HepG2 (cell line): ENCODE results near the gene HHIPL1. TPM values are rescaled to one million over a fixed set of nuclear protein-coding genes. Genes with fewer than 3 reads are reported as not detected.

Experiments used
- CBX2 ChIP-seq, 2 experiments: fragments of 200-600 bp in 1 of 2; sonication (generic); formaldehyde crosslinking in 1 of 2; IDR thresholded peaks; 2 replicates each; pipeline versions ENCODE4 v1.7.0 to v1.8.1; 2018 to 2022; ENCODE audit warnings: low read depth in 2 of 2, low read length in 1 of 2, mild to moderate bottlenecking in 1 of 2, missing genetic modification reagents in 1 of 2
- EHMT2 ChIP-seq: fragments of 200-600 bp; sonication (generic); IDR thresholded peaks from 2 replicates; pipeline ENCODE4 v1.7.0; 2017; ENCODE audit warnings: antibody characterized with exemption, low read depth, low read length, borderline replicate concordance
- HOXA3 ChIP-seq: sonication (generic); formaldehyde crosslinking; IDR thresholded peaks from 2 replicates; pipeline ENCODE4 v1.5.0; 2020; ENCODE audit warnings: missing genetic modification reagents
- HOXA7 ChIP-seq: sonication (generic); formaldehyde crosslinking; IDR thresholded peaks from 2 replicates; pipeline ENCODE4 v1.8.1; 2022; ENCODE audit warnings: mild to moderate bottlenecking, missing genetic modification reagents, moderate library complexity
- MED8 ChIP-seq: sonication (generic); formaldehyde crosslinking; IDR thresholded peaks from 2 replicates; pipeline ENCODE4 v1.8.1; 2023; ENCODE audit warnings: mild to moderate bottlenecking, missing genetic modification reagents; ENCODE audit not compliant: insufficient replicate concordance
- MEIS1 ChIP-seq: sonication (generic); formaldehyde crosslinking; IDR thresholded peaks from 2 replicates; pipeline ENCODE4 v1.9.0; 2021; ENCODE audit warnings: mild to moderate bottlenecking, missing genetic modification reagents, moderate library complexity, borderline replicate concordance
- MLXIP ChIP-seq: sonication (generic); formaldehyde crosslinking; IDR thresholded peaks from 2 replicates; pipeline ENCODE4 v1.9.0; 2021; ENCODE audit warnings: missing genetic modification reagents, borderline replicate concordance
- MTA1 ChIP-seq: sonication (generic); formaldehyde crosslinking; IDR thresholded peaks from 2 replicates; pipeline ENCODE4 v1.4.0; 2020; ENCODE audit warnings: missing genetic modification reagents, mild to moderate bottlenecking, borderline replicate concordance
- NFIC ChIP-seq: IDR thresholded peaks from 2 replicates; pipeline ENCODE4 v1.6.1; 2012; ENCODE audit warnings: mild to moderate bottlenecking, low read length, inconsistent platforms
- PLSCR1 ChIP-seq: sonication (generic); formaldehyde crosslinking; IDR thresholded peaks from 2 replicates; pipeline ENCODE4 v1.5.0; 2020; ENCODE audit warnings: missing genetic modification reagents, mild to moderate bottlenecking, borderline replicate concordance
- SIN3A ChIP-seq: IDR thresholded peaks from 2 replicates; pipeline ENCODE4 v1.6.1; 2011; ENCODE audit warnings: low read depth, mild to moderate bottlenecking, control low read depth, low read length, borderline replicate concordance
- SMAD1 ChIP-seq: sonication (generic); formaldehyde crosslinking; IDR thresholded peaks from 2 replicates; pipeline ENCODE4 v1.4.0; 2020; ENCODE audit warnings: missing genetic modification reagents, low read depth, mild to moderate bottlenecking, borderline replicate concordance
- SNAPC2 ChIP-seq: sonication (generic); formaldehyde crosslinking; IDR thresholded peaks from 2 replicates; pipeline ENCODE4 v1.8.1; 2022; ENCODE audit warnings: mild to moderate bottlenecking, missing genetic modification reagents
- SOX6 ChIP-seq, 2 experiments: fragments of 450-650 bp in 1 of 2; sonication (generic) in 1 of 2; formaldehyde crosslinking in 1 of 2; IDR thresholded peaks; 2 replicates each; pipeline versions ENCODE4 v1.4.0 to v1.6.1; 2017 to 2020; ENCODE audit warnings: antibody characterized with exemption in 1 of 2, mild to moderate bottlenecking in 1 of 2, missing genetic modification reagents in 1 of 2
- ZBTB1 ChIP-seq: sonication (generic); formaldehyde crosslinking; IDR thresholded peaks from 2 replicates; pipeline ENCODE4 v1.4.0; 2020; ENCODE audit warnings: missing genetic modification reagents, borderline replicate concordance
- ZNF30 ChIP-seq: sonication (generic); formaldehyde crosslinking; IDR thresholded peaks from 2 replicates; pipeline ENCODE4 v1.5.0; 2020; ENCODE audit warnings: mild to moderate bottlenecking, missing genetic modification reagents
- ZNF446 ChIP-seq: sonication (generic); formaldehyde crosslinking; IDR thresholded peaks from 2 replicates; pipeline ENCODE4 v1.5.0; 2020; ENCODE audit warnings: mild to moderate bottlenecking, missing genetic modification reagents
- ZNF556 ChIP-seq: sonication (generic); formaldehyde crosslinking; IDR thresholded peaks from 2 replicates; pipeline ENCODE4 v1.4.0; 2020; ENCODE audit warnings: mild to moderate bottlenecking, missing genetic modification reagents, borderline replicate concordance
- ZNF839 ChIP-seq: sonication (generic); formaldehyde crosslinking; IDR thresholded peaks from 2 replicates; pipeline ENCODE4 v1.4.0; 2020; ENCODE audit warnings: missing genetic modification reagents, mild to moderate bottlenecking, borderline replicate concordance
- polyA plus RNA-seq, 8 experiments: library from polyadenylated mRNA; depleted of rRNA in 3 of 8; stranded (reverse) in 7 of 8; unstranded in 1 of 8; fragments of >200 nt; fragmentation: Illumina TruSeq in 4 of 8; extraction: Trizol in 4 of 8; gene quantifications; 2 replicates each; pipeline versions ENCODE4 v1.2.1 to v1.2.3, GENCODE V29; 2011 to 2016; ENCODE audit warnings: low read depth in 4 of 8, missing spikeins in 1 of 8, mixed read lengths in 1 of 8; ENCODE audit not compliant: insufficient read depth in 1 of 8
- total RNA-seq, 5 experiments: library from RNA; depleted of rRNA; stranded (reverse); fragments of >200 nt; fragmentation: Illumina TruSeq; extraction: Trizol; gene quantifications; 2 replicates each; pipeline ENCODE4 v1.2.3, GENCODE V29; 2016; ENCODE audit warnings: low read depth in 1 of 5

The HHIPL1 gene
- total and polyA plus RNA-seq, 2 of the 13 experiments (the other 11 are each of a cell fraction or from before 2014, with no cell fraction given), result not detected

- TF ChIP-seq NFIC (no peak), SOX6 (IDR thresholded peaks at IDR 0.05) (no peak), SOX6 (CRISPR knock-in tag; IDR thresholded peaks at IDR 0.05) (peak; percentile 99), ZNF839 (no peak), SNAPC2 (no peak), ZNF446 (CRISPR knock-in tag) (no peak), SIN3A (no peak), EHMT2 (no peak), SMAD1 (CRISPR knock-in tag) (no peak), CBX2 (IDR thresholded peaks at IDR 0.05; ENCODE audit: low read depth, low read length) (no peak), CBX2 (CRISPR knock-in tag; IDR thresholded peaks at IDR 0.05; ENCODE audit: low read depth) (no peak), HOXA3 (CRISPR knock-in tag) (peak; percentile 54; the same call in 1 of the 2 replicates), MTA1 (CRISPR knock-in tag) (peak; percentile 56; the same call in 1 of the 2 replicates), MEIS1 (CRISPR knock-in tag) (no peak), MLXIP (CRISPR knock-in tag) (no peak), MED8 (CRISPR knock-in tag) (no peak), ZNF556 (CRISPR knock-in tag) (no peak), ZNF30 (CRISPR knock-in tag) (no peak), ZBTB1 (no peak), HOXA7 (CRISPR knock-in tag) (no peak), PLSCR1 (CRISPR knock-in tag) (no peak)
These were observed 46.2 kb upstream of the HHIPL1 start (continued) for GRCh38 chr14:99598774-99599173.
